ENCODE results near the gene TMPRSS7.

The TMPRSS7 gene, protein sequence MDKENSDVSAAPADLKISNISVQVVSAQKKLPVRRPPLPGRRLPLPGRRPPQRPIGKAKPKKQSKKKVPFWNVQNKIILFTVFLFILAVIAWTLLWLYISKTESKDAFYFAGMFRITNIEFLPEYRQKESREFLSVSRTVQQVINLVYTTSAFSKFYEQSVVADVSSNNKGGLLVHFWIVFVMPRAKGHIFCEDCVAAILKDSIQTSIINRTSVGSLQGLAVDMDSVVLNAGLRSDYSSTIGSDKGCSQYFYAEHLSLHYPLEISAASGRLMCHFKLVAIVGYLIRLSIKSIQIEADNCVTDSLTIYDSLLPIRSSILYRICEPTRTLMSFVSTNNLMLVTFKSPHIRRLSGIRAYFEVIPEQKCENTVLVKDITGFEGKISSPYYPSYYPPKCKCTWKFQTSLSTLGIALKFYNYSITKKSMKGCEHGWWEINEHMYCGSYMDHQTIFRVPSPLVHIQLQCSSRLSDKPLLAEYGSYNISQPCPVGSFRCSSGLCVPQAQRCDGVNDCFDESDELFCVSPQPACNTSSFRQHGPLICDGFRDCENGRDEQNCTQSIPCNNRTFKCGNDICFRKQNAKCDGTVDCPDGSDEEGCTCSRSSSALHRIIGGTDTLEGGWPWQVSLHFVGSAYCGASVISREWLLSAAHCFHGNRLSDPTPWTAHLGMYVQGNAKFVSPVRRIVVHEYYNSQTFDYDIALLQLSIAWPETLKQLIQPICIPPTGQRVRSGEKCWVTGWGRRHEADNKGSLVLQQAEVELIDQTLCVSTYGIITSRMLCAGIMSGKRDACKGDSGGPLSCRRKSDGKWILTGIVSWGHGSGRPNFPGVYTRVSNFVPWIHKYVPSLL
- 0 reads per million in 2 donors for total RNA-seq

GRCh38 chr3:112034436-112034835 lies at the start of gene TMPRSS7:
Gene TMPRSS7, plus strand, starts transcription at chr3:112034736. Its CDS starts 110 bp downstream, at chr3:112034846.
- no peak for DNase-seq

- no peak for DNase-seq
These were observed 47.7 kb upstream of the TMPRSS7 start for GRCh38 chr3:111986800-111987199.

- DNase-seq = no peak
These were observed 45.4 kb upstream of the TMPRSS7 start for GRCh38 chr3:111989061-111989678.

GRCh38 chr3:111993038-111993437 lies 41.5 kb upstream of the TMPRSS7 start:
- DNase-seq = no peak

DNA sequence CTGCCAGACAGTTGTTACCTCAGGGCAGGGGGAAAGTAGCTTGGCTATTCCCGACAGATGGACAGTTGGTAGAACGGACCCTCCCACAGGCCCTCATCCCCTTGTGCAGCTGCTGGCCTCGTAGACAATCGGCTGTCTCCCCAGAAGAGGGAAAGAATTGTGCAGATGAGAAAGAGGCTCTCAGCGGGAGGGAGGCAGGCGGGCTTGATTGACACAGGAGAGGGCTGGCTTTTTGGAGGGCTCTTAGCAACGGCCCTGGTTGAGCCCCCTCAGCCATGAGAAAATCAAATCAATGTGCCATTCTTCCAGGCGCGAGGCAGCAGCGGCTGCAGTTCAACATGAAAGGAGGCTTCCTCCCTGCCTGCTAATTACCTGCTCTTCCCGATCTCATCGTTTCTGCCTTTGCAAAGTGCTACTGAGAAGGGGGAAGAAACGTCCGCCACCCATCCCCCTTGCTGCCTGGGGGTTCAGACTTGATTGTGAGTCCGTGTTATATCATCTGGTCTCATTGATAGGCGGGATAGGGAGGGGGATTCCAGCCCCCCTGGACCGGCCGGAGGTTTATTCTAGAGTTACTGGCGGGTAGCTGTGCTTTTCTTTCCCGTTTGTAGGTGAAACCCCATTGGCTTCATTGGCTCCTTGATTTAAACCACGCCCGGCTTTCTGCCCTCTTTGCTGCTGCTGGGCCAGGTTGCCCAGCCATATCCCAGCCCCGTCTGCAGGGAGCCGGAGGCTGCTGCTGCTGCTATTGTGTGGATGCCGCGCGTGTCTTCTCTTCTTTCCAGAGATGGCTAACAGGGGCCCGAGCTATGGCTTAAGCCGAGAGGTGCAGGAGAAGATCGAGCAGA lies 35.7 kb upstream of the TMPRSS7 start, which contains the start of gene TAGLN3:
TSS of gene TAGLN3 (plus strand) at position 287 of the 848 bp plus-strand sequence. CDS start at position 788, 501 bp downstream.
- no peak for DNase-seq

DNA sequence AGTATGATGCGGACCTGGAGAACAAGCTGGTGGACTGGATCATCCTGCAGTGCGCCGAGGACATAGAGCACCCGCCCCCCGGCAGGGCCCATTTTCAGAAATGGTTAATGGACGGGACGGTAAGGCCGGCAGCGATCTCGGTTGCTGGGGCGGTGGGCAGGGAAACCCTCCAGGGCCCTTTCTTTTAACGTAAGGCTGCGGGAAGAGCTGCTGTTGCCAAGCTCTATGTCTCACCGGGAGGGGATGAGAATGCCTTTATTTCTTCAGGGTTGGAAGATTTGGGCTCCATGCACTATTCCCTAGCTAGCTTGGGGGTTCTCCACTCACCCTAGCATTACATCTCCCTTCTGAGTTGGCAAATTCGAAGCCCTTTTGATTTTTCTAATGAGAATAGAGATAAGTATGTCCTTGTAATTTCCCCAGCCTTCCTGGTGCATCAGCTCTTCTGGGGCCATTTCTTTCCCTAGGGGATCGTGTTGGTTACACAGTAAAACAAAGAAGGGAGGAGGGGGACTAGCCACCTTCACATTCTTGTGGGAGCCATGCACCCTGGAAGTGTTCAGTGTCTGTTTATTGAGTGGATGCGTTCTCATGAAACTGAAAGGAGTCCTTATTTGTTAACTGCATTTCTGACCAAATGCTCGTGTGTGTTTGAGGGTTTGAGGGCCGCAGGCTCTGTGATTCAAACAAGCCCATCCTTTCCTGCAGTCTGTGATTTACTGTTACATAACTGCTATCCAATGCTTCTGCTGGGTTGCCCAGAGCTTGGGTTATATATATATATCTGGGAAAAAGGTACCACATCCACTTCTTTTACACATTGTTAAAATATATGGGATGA lies 34.8 kb upstream of the TMPRSS7 start:
- no peak for DNase-seq

DNA sequence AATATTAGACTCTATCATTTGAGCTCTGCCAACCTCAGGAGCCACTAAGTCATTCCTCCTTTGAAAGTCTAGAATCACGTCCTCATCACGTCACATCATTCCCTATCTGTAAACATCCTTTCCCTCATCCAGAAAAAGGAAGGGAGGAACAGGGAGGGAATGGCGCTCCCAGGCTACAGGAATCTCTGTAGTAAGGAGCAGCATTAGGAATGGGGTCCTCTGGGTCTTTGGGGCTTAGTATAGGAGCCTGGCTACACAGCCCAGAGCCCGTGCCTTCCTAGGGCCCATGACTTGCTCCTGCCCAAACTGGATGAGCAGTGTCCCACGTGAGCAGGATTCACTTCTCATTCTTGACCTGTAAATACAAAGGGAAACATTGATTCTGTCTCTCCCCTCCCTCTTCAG lies 34.2 kb upstream of the TMPRSS7 start:
- DNase-seq = no peak

GRCh38 chr3:112000966-112001365 lies 33.6 kb upstream of the TMPRSS7 start:
- DNase-seq = no peak

GRCh38 chr3:112001526-112001925 lies 33.0 kb upstream of the TMPRSS7 start:
- DNase-seq = no peak

DNA sequence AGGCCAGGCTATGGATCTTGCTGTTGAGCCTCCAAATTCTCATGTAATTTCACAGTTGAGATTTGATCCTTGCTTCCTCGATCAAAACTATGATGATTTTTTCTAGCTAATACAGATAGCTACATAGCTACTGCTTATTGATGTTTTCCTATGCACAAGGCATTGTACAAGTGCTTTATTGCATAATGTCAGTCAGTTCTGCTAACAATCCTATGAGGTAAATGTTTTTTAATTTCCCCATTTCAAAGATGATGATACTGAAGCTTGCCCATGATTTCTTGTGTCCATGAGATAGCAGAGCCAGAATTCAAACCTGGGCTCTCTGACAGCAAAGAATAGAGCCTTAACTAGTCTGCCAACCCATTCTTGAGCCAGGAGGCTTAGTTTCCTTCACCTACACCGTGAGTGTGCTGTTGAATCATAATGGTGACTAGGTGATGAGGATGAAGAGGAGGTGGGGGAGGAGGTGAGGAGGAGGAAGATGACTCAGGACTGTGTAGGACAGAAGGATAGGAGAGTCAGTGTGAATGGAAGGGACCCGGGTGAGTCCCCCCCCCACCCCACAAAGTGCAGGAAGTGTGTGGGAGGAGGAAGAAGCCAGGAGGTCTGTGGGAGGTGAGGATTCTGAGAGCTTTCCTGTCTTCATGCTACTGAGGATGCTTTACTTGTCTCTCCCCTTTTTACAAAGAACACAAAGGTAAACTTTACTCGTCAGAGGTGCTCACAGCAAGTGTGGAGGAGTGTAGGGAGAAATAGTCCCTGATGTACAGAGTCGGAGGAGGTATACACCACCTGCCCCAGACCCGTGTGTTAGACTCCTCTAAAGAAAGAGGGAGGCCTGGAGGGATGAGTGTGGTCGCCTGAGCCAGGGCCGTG lies 32.2 kb upstream of the TMPRSS7 start:
- no peak for DNase-seq

DNA sequence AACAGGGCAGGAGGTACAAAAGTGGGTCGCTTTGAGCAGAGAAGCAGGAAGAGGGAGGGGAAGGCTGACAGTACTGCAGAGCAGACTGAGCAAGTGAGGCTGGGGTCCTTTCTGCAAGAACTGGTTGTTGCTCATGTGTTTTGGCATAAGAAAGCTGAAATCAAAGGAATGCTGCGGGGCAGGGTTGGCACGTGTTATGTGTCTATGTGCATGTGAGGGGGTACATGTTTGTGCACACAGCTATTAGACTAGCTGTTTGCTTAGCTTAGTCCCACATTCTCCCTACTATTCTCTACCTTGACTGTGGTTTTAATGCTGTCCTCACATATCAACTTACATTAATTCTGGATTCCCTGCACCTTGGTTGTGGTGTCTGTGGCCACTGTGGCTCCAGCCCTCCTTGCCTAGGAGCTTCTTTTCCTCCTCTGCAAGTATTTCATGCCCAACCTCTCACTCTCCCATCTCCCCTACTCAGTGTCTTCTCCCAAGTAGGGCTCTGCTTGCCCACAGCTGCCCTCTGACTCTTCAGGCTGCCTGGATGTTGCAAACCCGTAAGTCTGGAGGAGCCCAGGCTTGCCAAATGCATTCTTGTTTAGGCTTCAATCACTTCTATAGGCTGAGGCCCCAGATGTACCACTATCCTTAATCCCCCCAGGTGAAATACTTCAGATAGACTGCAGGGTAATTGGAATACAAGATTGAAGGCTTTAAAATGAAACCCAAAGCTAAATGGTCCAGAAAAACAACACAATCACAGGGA lies 31.0 kb upstream of the TMPRSS7 start:
- DNase-seq = no peak

DNA sequence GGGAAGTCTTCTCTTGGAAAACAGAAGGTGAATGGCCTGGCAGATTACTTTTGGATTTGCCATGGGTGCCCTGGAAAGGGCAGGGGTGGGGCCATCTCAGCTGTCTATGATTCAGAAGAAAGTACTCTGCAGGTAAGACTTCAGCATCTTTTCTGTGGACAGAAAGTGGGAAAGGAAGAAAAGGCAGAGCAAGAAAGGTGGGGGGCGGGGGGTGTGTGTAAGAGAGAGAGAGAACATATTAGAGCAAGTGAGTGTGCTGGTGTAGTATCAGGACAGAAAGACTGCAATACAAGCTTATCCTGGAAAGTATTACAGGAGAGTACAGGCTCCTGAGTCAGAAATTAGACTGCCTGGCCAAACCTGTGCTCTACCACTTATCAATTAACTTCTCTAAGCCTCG lies 30.3 kb upstream of the TMPRSS7 start:
- no peak for DNase-seq

- DNase-seq = no peak
These were observed 29.9 kb upstream of the TMPRSS7 start for GRCh38 chr3:112004669-112005068.

DNA sequence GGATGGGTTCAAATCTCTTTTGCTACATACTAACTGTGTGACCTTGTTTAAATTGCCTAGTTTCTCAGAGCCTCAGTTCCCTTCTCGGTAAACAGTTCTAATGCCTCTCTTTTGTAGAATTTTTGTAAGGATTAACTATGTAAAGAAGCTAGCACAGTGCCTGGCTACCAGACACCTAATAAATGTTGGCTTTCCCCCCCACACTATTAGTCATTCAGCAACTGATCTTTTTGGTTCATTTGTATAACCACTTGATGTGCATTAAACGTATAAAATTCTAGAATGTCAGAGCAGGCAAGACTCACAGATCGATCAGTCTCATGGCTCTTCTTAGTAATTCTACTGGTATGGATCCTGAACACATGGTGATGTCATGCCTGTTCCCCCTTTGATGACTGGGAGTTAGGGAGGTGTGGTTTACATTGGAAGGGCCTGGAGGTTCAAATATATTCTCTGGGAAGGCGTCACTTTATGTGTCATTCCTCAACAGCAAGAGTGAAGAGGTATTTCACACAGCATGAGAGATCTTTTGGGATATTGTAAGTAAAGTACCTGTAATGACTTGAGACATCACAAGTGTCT lies 29.4 kb upstream of the TMPRSS7 start:
- DNase-seq = no peak

DNA sequence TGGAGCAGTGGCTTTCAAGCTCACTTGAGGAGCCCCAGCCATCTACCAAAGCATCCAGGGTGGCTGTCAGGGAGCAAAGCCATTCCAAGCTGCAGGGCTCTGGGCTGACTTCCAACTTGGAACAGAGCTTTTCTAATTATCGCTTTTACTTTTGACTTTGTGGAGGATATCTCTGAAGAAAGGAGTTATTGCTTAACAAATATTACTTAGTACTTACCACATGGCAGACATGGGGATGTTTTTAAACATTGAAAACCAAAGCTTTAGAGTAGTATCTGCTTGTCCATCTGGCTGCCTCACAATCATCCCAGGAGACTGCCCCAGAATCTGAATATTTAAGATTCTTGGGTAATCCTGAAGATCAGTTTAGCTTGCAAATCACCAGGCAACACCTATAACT lies 26.9 kb upstream of the TMPRSS7 start:
- no peak for DNase-seq

- no peak for DNase-seq
These were observed 24.9 kb upstream of the TMPRSS7 start for GRCh38 chr3:112009670-112010069.

- no peak for DNase-seq
These were observed 23.9 kb upstream of the TMPRSS7 start for GRCh38 chr3:112010636-112011035.

- no peak for DNase-seq
These were observed 23.1 kb upstream of the TMPRSS7 start for GRCh38 chr3:112011376-112011940.
